Fibroblast of skin of back (primary cell): ENCODE results near the gene UBAP1L.
A peak's percentile ranks its signal among the peaks of the same experiment; 100 is the strongest.
"Not testable (repeated sequence)": the region's sequence is repeated elsewhere in the genome, so short reads cannot be mapped to it uniquely, and the experiment has no call there.

Experiments used
- DNase-seq: peaks from one replicate; pipeline ENCODE4 v3.0.0-alpha.2; 2013

UBAP1L gene

GRCh38 chr15:65083262-65083701, 31.7 kb downstream of the UBAP1L start:
- DNase-seq, result no peak

GRCh38 chr15:65082303-65082953, 32.6 kb downstream of the UBAP1L start:
- no peak for DNase-seq

- DNase-seq, result no peak
Measured at GRCh38 chr15:65081758-65082157, 33.2 kb downstream of the UBAP1L start.

- no peak for DNase-seq
Measured at GRCh38 chr15:65081270-65081669, 33.7 kb downstream of the UBAP1L start.

GRCh38 chr15:65079580-65079979, 35.4 kb downstream of the UBAP1L start:
- DNase-seq, result no peak

GRCh38 chr15:65077981-65078352, 37.0 kb downstream of the UBAP1L start:
- DNase-seq, result peak; percentile 57

GRCh38 chr15:65077291-65077980, 37.6 kb downstream of the UBAP1L start:
- no peak for DNase-seq

GRCh38 chr15:65076486-65077290, 38.3 kb downstream of the UBAP1L start, which contains the start of gene KBTBD13:
Gene KBTBD13 (plus strand): TSS chr15:65076746. CDS start chr15:65076816, 70 bp downstream.
- DNase-seq, result no peak

- not testable (repeated sequence) for DNase-seq
Measured at GRCh38 chr15:65075607-65076395, 39.2 kb downstream of the UBAP1L start.

GRCh38 chr15:65074946-65075345, 40.1 kb downstream of the UBAP1L start:
- DNase-seq, result not testable (repeated sequence)

GRCh38 chr15:65072617-65073016, 42.4 kb downstream of the UBAP1L start:
- no peak for DNase-seq

- peak; percentile 65 for DNase-seq
Measured at GRCh38 chr15:65072027-65072426, 43.0 kb downstream of the UBAP1L start.

- no peak for DNase-seq
Measured at GRCh38 chr15:65071381-65071811, 43.6 kb downstream of the UBAP1L start.

- DNase-seq, result no peak
Measured at GRCh38 chr15:65069779-65070546, 45.0 kb downstream of the UBAP1L start.

GRCh38 chr15:65069179-65069578, 45.8 kb downstream of the UBAP1L start:
- DNase-seq, result no peak

GRCh38 chr15:65068403-65068788, 46.6 kb downstream of the UBAP1L start:
- no peak for DNase-seq

GRCh38 chr15:65067645-65068402, 47.2 kb downstream of the UBAP1L start, which contains the start of gene RASL12:
Gene RASL12 (minus strand): TSS chr15:65067991. CDS start chr15:65067835, 156 bp downstream.
- DNase-seq, result no peak

GRCh38 chr15:65067317-65067644, 47.7 kb downstream of the UBAP1L start:
- no peak for DNase-seq

- no peak for DNase-seq
Measured at GRCh38 chr15:65066635-65067316, 48.2 kb downstream of the UBAP1L start.

GRCh38 chr15:65066001-65066634, 48.9 kb downstream of the UBAP1L start:
- DNase-seq, result peak; percentile 80
